ENCODE data around the gene AHI1. TPM values are rescaled to one million over a fixed set of nuclear protein-coding genes. Genes with fewer than 3 reads are reported as not detected.

AHI1 gene
- total and polyA plus RNA-seq, 11 donors = 5.7 to 17.1 (median 10.3) TPM

- DNase-seq (no peak), ATAC-seq (no peak)
- H3K9me3 ChIP-seq = no peaks in the 10 kb centered on the region
- peaks cover 0 to 5% (median 0%) of the 10 kb centered on the region in 9 donors for H3K27me3 ChIP-seq
- TF ChIP-seq, protein P1, sequence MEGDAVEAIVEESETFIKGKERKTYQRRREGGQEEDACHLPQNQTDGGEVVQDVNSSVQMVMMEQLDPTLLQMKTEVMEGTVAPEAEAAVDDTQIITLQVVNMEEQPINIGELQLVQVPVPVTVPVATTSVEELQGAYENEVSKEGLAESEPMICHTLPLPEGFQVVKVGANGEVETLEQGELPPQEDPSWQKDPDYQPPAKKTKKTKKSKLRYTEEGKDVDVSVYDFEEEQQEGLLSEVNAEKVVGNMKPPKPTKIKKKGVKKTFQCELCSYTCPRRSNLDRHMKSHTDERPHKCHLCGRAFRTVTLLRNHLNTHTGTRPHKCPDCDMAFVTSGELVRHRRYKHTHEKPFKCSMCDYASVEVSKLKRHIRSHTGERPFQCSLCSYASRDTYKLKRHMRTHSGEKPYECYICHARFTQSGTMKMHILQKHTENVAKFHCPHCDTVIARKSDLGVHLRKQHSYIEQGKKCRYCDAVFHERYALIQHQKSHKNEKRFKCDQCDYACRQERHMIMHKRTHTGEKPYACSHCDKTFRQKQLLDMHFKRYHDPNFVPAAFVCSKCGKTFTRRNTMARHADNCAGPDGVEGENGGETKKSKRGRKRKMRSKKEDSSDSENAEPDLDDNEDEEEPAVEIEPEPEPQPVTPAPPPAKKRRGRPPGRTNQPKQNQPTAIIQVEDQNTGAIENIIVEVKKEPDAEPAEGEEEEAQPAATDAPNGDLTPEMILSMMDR (IDR thresholded peaks at IDR 0.05) = no peak
- no peak for TF ChIP-seq POLR2A (IDR thresholded peaks at IDR 0.05)
- intact Hi-C loops (cut with DNase I) = no loop called here
- WGBS, 4 donors = 78 to 87% (median 82%) methylated on average over 8 of the region's 8 CpGs
- H3K4me3 ChIP-seq = no peak overlapping the region
- no peak overlapping the region for H3K27ac ChIP-seq
- no peaks in the 10 kb centered on the region for H3K36me3 ChIP-seq
- peaks cover 0 to 7% (median 0%) of the 10 kb centered on the region in 12 donors for H3K4me1 ChIP-seq
Measured at GRCh38 chr6:135266675-135267074, 230.9 kb downstream of the AHI1 start.

GRCh38 chr6:135265278-135265677 lies 232.3 kb downstream of the AHI1 start:
- 90 to 96% (median 93%) methylated on average over 3 of the region's 3 CpGs for WGBS, 4 donors
- Histone ChIP-seq H3K9me3 (no peaks in the 10 kb centered on the region), H3K27ac (no peak overlapping the region), H3K4me1 (peaks cover 0 to 7% (median 0%) of the 10 kb centered on the region in 12 donors), H3K27me3 (no peaks in the 10 kb centered on the region), H3K4me3 (no peak overlapping the region), H3K36me3 (no peaks in the 10 kb centered on the region)
- TF ChIP-seq, protein P1 (IDR thresholded peaks at IDR 0.05) = no peak
- no peak for TF ChIP-seq POLR2A (IDR thresholded peaks at IDR 0.05)
- ATAC-seq = no peak
- DNase-seq = no peak
- intact Hi-C loops (cut with DNase I) = no loop called here

DNA sequence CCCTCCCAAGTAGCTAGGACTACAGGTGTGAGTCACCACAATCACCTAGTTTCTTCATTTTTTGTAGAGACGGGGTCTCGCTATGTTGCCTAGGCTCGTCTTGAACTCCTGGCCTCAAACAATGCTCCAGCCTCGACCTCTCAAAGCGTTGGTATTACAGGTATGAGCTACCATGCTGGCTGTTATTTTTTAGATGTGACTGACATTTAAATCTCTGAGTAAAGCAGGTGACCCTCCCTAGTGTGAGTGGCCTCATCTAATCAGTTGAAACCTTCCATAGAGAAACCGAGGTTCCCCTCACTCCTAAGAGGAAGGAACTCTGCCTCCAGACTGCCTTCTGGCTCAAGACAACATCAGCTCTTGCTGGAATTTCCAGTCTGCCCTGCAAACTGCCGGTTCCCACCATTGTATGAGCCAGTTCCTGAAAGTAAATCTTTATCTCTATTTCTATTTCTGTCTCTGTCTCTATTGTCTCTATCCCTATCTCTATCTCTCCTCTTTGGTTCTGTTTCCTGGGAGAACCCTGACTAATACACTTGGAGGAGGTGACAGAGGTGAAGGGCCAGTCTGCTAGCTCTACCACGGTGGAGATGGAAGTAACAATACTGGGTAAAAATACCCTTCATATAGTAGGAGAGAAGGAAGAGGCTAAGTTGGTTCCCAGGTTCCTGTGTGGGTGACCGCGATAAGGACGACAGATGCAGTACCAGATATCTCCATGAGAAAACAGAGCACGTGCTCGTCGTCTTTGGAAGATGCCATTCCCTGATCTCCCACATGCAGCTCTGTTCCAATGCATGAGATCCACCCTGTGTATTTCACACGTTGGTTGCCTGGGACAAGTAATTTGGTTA lies 235.4 kb downstream of the AHI1 start:
- TF ChIP-seq, protein P1 (IDR thresholded peaks at IDR 0.05) = peak in 1 of 12 donors; percentile 8
- TF ChIP-seq POLR2A (IDR thresholded peaks at IDR 0.05) = no peak
- ATAC-seq (no peak), DNase-seq (no peak)
- no peaks in the 10 kb centered on the region for H3K27me3 ChIP-seq
- intact Hi-C loops (cut with DNase I) = no loop called here
- 62 to 72% (median 64%) methylated on average over 15 of the region's 15 CpGs for WGBS, 4 donors
- H3K27ac ChIP-seq = no peak overlapping the region
- H3K4me3 ChIP-seq = no peak overlapping the region
- no peaks in the 10 kb centered on the region for H3K9me3 ChIP-seq
- H3K36me3 ChIP-seq = no peaks in the 10 kb centered on the region
- no peaks in the 10 kb centered on the region for H3K4me1 ChIP-seq

DNA sequence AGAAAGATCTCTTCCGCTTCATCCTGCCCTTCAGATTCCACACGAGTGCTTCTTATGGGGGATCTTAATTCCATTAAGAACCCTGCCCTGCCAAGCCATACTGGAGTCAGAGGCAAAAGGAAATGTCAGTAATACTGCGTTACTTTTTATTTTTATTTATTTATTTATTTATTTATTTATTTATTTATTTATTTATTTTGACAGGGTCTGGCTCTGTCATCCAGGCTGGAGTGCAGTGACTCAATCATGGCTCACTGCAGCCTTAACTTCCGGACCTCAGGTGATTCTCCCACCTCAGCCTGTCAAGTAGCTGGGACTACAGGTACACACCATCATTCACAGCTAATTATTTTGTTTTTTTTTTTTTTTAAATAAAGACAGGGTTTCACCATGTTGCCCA lies 236.9 kb downstream of the AHI1 start:
- intact Hi-C loops (cut with DNase I) = no loop called here
- Histone ChIP-seq H3K27ac (no peak overlapping the region), H3K36me3 (no peaks in the 10 kb centered on the region), H3K4me3 (no peak overlapping the region), H3K9me3 (no peaks in the 10 kb centered on the region), H3K4me1 (no peaks in the 10 kb centered on the region), H3K27me3 (peaks cover 0 to 6% (median 0%) of the 10 kb centered on the region in 9 donors)
- DNase-seq = no peak
- no peak for ATAC-seq
- WGBS, 4 donors = 92 to 97% (median 92%) methylated on average over 4 of the region's 4 CpGs
- TF ChIP-seq POLR2A (IDR thresholded peaks at IDR 0.05) = no peak
- TF ChIP-seq, protein P1 (IDR thresholded peaks at IDR 0.05) = no peak

Measured in heart left ventricle (tissue), 16 donors.